Measurements from ENCODE around the gene RGP1.

Gene RGP1

DNA sequence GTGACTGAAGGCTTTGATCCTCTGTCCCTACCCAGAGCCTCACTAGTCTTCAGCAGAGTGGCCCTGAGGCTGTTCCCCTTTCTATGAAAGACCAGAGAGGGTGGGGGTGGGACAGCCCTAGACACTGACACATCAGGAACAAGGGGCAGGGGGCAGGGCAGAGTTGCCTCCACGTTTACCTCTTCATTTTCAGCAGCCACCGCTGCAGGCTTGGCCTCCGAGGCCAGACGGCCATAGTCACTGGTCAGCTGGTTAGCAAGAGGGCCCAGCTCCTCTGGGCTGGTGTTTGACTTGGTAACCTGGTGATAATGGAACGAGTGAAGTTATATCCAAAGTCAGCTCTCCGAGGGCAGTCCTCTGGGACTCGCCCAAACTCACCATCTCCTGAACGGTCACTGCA is 43.7 kb upstream of the RGP1 start:
- no peaks in the 10 kb centered on the region for H3K27me3 ChIP-seq (replicated peaks)
- no peak for TF ChIP-seq CTCF (IDR thresholded peaks at IDR 0.05; ENCODE audit: low read depth, low read length, missing control alignments)
- no peak overlapping the region for H3K27ac ChIP-seq
- in situ Hi-C loops (cut with HindIII; ENCODE audit: low pct_ligation_motif_present, low sequenced_read_pairs) = no loop called here
- no peak for DNase-seq
- H3K4me3 ChIP-seq (ENCODE audit: low read depth, low read length) = no peak overlapping the region
- peaks cover 94% of the 10 kb centered on the region for H3K36me3 ChIP-seq (replicated peaks)

GRCh38 chr9:35705836-35706430 is 43.2 kb upstream of the RGP1 start:
- no peaks in the 10 kb centered on the region for H3K27me3 ChIP-seq (replicated peaks)
- DNase-seq = no peak
- no peak for TF ChIP-seq CTCF (IDR thresholded peaks at IDR 0.05; ENCODE audit: low read depth, low read length, missing control alignments)
- peaks cover 94% of the 10 kb centered on the region for H3K36me3 ChIP-seq (replicated peaks)
- in situ Hi-C loops (cut with HindIII; ENCODE audit: low pct_ligation_motif_present, low sequenced_read_pairs) = no loop called here
- no peak overlapping the region for H3K27ac ChIP-seq
- H3K4me3 ChIP-seq (ENCODE audit: low read depth, low read length) = no peak overlapping the region

- Histone ChIP-seq H3K27me3 (replicated peaks) (no peaks in the 10 kb centered on the region), H3K4me3 (ENCODE audit: low read depth, low read length) (no peak overlapping the region), H3K27ac (no peak overlapping the region), H3K36me3 (replicated peaks) (peaks cover 94% of the 10 kb centered on the region)
- in situ Hi-C loops (cut with HindIII; ENCODE audit: low pct_ligation_motif_present, low sequenced_read_pairs) = no loop called here
- DNase-seq = no peak
- no peak for TF ChIP-seq CTCF (IDR thresholded peaks at IDR 0.05; ENCODE audit: low read depth, low read length, missing control alignments)
Measured at GRCh38 chr9:35706951-35707350, 42.1 kb upstream of the RGP1 start.

DNA sequence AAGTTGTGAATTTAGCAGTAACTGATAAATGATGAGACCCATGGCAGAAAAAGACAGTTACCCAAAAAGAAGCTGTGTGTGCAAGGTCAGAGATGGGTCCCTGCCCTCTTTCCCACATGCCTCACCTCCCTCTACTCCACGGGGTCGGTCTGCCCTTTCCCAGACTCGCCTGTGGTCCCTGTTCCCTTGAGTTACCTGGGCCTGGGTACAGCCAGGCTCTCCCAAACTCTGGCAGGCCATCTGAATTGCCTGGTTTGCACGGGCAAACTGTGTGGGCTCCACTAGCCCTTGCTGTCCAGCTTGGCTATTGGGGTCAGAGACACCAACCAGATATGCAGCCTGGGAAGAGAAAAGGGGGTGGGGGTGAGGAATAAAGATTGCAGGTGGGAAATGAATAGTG is 40.9 kb upstream of the RGP1 start:
- H3K27ac ChIP-seq = no peak overlapping the region
- in situ Hi-C loops (cut with HindIII; ENCODE audit: low pct_ligation_motif_present, low sequenced_read_pairs) = no loop called here

GRCh38 chr9:35710818-35711500 is 38.1 kb upstream of the RGP1 start:
- in situ Hi-C loops (cut with HindIII; ENCODE audit: low pct_ligation_motif_present, low sequenced_read_pairs) = no loop called here
- Histone ChIP-seq H3K4me3 (ENCODE audit: low read depth, low read length) (no peak overlapping the region), H3K36me3 (replicated peaks) (peaks cover 94% of the 10 kb centered on the region), H3K27ac (no peak overlapping the region), H3K27me3 (replicated peaks) (no peaks in the 10 kb centered on the region)
- DNase-seq = no peak
- no peak for TF ChIP-seq CTCF (IDR thresholded peaks at IDR 0.05; ENCODE audit: low read depth, low read length, missing control alignments)

More for the DNA sequence above, 40.9 kb upstream of the RGP1 start:
- Histone ChIP-seq H3K27me3 (replicated peaks) (no peaks in the 10 kb centered on the region), H3K4me3 (ENCODE audit: low read depth, low read length) (no peak overlapping the region), H3K36me3 (replicated peaks) (peaks cover 94% of the 10 kb centered on the region)
- TF ChIP-seq CTCF (IDR thresholded peaks at IDR 0.05; ENCODE audit: low read depth, low read length, missing control alignments) = no peak
- no peak for DNase-seq

Data from brain microvascular endothelial cell (primary cell).